ENCODE measurements around the gene STUB1. TPM values are rescaled to one million over a fixed set of nuclear protein-coding genes. Genes with fewer than 3 reads are reported as not detected.
A peak's percentile ranks its signal among the peaks of the same experiment; 100 is the strongest.

The STUB1 gene
- total RNA-seq, 1 experiment from 2014 or later = 102 TPM

DNA sequence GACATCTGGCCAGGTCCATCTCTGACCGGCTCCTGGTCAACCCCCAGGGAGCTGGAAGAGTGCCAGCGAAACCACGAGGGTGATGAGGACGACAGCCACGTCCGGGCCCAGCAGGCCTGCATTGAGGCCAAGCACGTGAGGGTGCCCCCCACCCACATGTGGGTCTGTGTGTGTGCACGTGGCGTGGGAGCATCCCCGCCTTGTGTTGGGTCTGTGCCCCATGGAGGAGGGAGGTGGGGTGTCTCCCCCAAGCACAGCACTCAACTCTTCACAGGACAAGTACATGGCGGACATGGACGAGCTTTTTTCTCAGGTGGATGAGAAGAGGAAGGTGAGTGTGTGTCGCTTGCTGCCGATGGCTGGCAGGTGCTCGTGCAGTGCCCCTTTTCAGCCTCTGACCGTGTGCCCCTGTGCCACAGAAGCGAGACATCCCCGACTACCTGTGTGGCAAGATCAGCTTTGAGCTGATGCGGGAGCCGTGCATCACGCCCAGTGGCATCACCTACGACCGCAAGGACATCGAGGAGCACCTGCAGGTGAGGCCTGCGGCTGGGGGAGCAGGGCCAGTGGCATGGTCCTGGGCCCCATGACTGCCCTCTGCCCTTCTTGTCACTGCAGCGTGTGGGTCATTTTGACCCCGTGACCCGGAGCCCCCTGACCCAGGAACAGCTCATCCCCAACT, 1.7 kb downstream of the STUB1 start:
- Mint-ChIP-seq H3K4me3 (ENCODE audit: low read depth, unreplicated experiment) (peak overlapping the region; percentile 94), H3K36me3 (ENCODE audit: insufficient read depth, unreplicated experiment) (peaks cover 89% of the 10 kb centered on the region), H3K4me1 (ENCODE audit: low read depth, unreplicated experiment) (peaks cover 18% of the 10 kb centered on the region), H3K27me3 (ENCODE audit: unreplicated experiment) (no peaks in the 10 kb centered on the region), H3K27ac (ENCODE audit: unreplicated experiment) (peak overlapping the region; percentile 89), H3K9me3 (ENCODE audit: low read depth, unreplicated experiment) (no peaks in the 10 kb centered on the region)
- DNase-seq = peak; percentile 53
- CTCF ChIA-PET = interaction anchor here (1.2 kb wide), 1 partner anchor 8 kb away, joined by 3 read pairs; the partner anchor contains the start of gene WDR24
- intact Hi-C loops (cut with micrococcal nuclease; ENCODE audit: unreplicated experiment) = no loop called here
- TF ChIP-seq, protein P1, sequence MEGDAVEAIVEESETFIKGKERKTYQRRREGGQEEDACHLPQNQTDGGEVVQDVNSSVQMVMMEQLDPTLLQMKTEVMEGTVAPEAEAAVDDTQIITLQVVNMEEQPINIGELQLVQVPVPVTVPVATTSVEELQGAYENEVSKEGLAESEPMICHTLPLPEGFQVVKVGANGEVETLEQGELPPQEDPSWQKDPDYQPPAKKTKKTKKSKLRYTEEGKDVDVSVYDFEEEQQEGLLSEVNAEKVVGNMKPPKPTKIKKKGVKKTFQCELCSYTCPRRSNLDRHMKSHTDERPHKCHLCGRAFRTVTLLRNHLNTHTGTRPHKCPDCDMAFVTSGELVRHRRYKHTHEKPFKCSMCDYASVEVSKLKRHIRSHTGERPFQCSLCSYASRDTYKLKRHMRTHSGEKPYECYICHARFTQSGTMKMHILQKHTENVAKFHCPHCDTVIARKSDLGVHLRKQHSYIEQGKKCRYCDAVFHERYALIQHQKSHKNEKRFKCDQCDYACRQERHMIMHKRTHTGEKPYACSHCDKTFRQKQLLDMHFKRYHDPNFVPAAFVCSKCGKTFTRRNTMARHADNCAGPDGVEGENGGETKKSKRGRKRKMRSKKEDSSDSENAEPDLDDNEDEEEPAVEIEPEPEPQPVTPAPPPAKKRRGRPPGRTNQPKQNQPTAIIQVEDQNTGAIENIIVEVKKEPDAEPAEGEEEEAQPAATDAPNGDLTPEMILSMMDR (IDR thresholded peaks at IDR 0.05; ENCODE audit: unreplicated experiment) = no peak
- TSS peak; percentile 75 for BruUV-seq (replicated peaks)

- TF ChIP-seq, protein P1 (IDR thresholded peaks at IDR 0.05; ENCODE audit: unreplicated experiment) = no peak
- TSS peak; percentile 65 for BruUV-seq (replicated peaks)
- Mint-ChIP-seq H3K4me3 (ENCODE audit: low read depth, unreplicated experiment) (peak overlapping the region; percentile 94), H3K27me3 (ENCODE audit: unreplicated experiment) (no peaks in the 10 kb centered on the region), H3K4me1 (ENCODE audit: low read depth, unreplicated experiment) (peaks cover 16% of the 10 kb centered on the region), H3K36me3 (ENCODE audit: insufficient read depth, unreplicated experiment) (peaks cover 88% of the 10 kb centered on the region), H3K27ac (ENCODE audit: unreplicated experiment) (peak overlapping the region; percentile 89), H3K9me3 (ENCODE audit: low read depth, unreplicated experiment) (no peaks in the 10 kb centered on the region)
- intact Hi-C loops (cut with micrococcal nuclease; ENCODE audit: unreplicated experiment) = no loop called here
- no peak for DNase-seq
- CTCF ChIA-PET = no interaction called here
Observed at GRCh38 chr16:682493-683395, 2.5 kb downstream of the STUB1 start.

- peaks cover 16% of the 10 kb centered on the region for H3K4me1 Mint-ChIP-seq (ENCODE audit: low read depth, unreplicated experiment)
- no peaks in the 10 kb centered on the region for H3K9me3 Mint-ChIP-seq (ENCODE audit: low read depth, unreplicated experiment)
- TF ChIP-seq, protein P1 (IDR thresholded peaks at IDR 0.05; ENCODE audit: unreplicated experiment) = no peak
- CTCF ChIA-PET = interaction anchor here (1.4 kb wide), 1 partner anchor 18 kb away, joined by 3 read pairs; no protein-coding TSS in a partner anchor
- intact Hi-C loops (cut with micrococcal nuclease; ENCODE audit: unreplicated experiment) = no loop called here
- no TSS peak for BruUV-seq (replicated peaks)
- H3K36me3 Mint-ChIP-seq (ENCODE audit: insufficient read depth, unreplicated experiment) = peaks cover 93% of the 10 kb centered on the region
- H3K27me3 Mint-ChIP-seq (ENCODE audit: unreplicated experiment) = no peaks in the 10 kb centered on the region
- DNase-seq = peak; percentile 46
- H3K27ac Mint-ChIP-seq (ENCODE audit: unreplicated experiment) = peak overlapping the region; percentile 89
- peak overlapping the region; percentile 94 for H3K4me3 Mint-ChIP-seq (ENCODE audit: low read depth, unreplicated experiment)
Observed at GRCh38 chr16:683396-684070, 3.3 kb downstream of the STUB1 start.

DNA sequence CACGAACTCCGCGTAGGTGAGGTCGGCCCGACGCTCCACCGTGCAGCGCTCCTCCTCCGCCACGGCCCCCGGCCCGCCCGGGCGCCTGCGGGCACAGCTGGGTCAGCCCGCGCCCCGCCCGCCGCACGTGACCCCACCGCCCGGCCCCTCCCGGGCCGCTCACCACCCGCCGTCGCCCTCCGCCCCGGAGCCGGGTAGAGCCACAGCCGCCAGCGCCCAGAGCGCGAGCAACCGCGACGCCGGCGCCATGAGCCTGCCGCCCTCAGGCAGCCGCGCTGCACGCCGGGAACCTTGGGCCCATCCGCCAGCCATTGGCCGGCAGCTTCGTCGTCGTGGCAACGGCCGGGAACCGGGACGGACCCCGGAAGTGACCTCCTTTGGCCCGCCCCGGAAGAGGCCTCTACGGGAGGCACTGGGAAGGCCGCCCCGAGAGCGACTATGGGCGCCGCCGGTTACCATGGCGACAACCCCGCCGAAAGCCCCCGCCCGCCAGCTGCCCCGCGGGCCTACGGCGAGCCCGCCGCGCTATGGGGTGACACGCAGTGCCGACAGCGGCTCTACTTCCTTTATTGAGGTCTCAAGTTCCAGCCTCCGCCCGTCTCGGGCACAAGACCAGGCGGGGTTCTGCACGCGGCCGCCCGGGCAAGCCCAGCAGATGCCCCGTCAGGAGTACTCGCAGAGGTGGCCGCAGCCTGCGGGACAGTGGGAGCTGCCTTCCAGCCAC, 4.0 kb downstream of the STUB1 start, which contains the start of gene JMJD8:
TSS of gene JMJD8 (minus strand) at position 264 of the 724 bp plus-strand sequence. CDS start at position 249, 15 bp downstream.
- intact Hi-C loops (cut with micrococcal nuclease; ENCODE audit: unreplicated experiment) = no loop called here
- H3K36me3 Mint-ChIP-seq (ENCODE audit: insufficient read depth, unreplicated experiment) = peaks cover 92% of the 10 kb centered on the region
- H3K4me3 Mint-ChIP-seq (ENCODE audit: low read depth, unreplicated experiment) = peak within 1 kb of the TSS; percentile 94
- peak within 1 kb of the TSS; percentile 89 for H3K27ac Mint-ChIP-seq (ENCODE audit: unreplicated experiment)
- DNase-seq = peak; percentile 99
- no peaks in the 10 kb centered on the region for H3K9me3 Mint-ChIP-seq (ENCODE audit: low read depth, unreplicated experiment)
- peaks cover 16% of the 10 kb centered on the region for H3K4me1 Mint-ChIP-seq (ENCODE audit: low read depth, unreplicated experiment)
- no peaks in the 10 kb centered on the region for H3K27me3 Mint-ChIP-seq (ENCODE audit: unreplicated experiment)
- TF ChIP-seq, protein P1 (IDR thresholded peaks at IDR 0.05; ENCODE audit: unreplicated experiment) = no peak
- BruUV-seq (replicated peaks) = no TSS peak
- CTCF ChIA-PET = interaction anchor here (1.4 kb wide), 1 partner anchor 19 kb away, joined by 3 read pairs; no protein-coding TSS in a partner anchor
